Fibroblast of villous mesenchyme (primary cell): ENCODE measurements around the gene ITPKA. TPM values are rescaled to one million over a fixed set of nuclear protein-coding genes. Genes with fewer than 3 reads are reported as not detected.

Experiments used
- DNase-seq: peaks from one replicate; pipeline ENCODE4 v3.0.0-alpha.2; 2010; ENCODE audit warnings: low read depth
- H3K4me3 ChIP-seq: 2 replicates; pipeline ENCODE4 v1.5.1; 2011; ENCODE audit warnings: low read depth, mild to moderate bottlenecking, low read length
- total RNA-seq: library from RNA; depleted of rRNA; stranded (reverse); fragments of >200 nt; gene quantifications from 2 replicates; pipeline ENCODE4 v1.2.3, GENCODE V29; 2012
- TF ChIP-seq, protein P1 (sequence below): IDR thresholded peaks from 2 replicates; pipeline ENCODE4 v1.5.1; 2012; ENCODE audit warnings: low read depth, mild to moderate bottlenecking, low read length; ENCODE audit not compliant: insufficient read depth

ITPKA gene
- total RNA-seq, 1 donor, result 0.86 TPM

DNA sequence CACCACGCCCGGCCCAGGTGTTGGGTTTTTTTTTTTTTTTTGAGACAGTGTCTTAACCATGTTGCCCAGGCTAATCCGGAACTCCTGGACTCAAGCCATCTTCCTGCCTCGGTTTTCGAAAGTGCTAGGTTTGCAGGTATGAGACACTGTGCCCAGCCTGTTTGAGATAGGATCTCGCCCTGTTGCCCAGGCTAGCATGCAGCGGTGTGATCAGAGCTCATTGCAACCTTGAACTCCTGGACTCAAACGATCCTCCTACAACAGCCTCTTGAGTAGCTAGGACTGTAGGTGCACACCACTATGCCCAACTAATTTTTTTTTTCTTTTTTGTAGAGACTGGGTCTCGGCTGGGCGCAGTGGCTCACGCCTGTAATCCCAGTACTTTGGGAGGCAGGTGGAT is 20.3 kb upstream of the ITPKA start:
- H3K4me3 ChIP-seq, result no peak overlapping the region
- no peak for DNase-seq
- TF ChIP-seq, protein P1, sequence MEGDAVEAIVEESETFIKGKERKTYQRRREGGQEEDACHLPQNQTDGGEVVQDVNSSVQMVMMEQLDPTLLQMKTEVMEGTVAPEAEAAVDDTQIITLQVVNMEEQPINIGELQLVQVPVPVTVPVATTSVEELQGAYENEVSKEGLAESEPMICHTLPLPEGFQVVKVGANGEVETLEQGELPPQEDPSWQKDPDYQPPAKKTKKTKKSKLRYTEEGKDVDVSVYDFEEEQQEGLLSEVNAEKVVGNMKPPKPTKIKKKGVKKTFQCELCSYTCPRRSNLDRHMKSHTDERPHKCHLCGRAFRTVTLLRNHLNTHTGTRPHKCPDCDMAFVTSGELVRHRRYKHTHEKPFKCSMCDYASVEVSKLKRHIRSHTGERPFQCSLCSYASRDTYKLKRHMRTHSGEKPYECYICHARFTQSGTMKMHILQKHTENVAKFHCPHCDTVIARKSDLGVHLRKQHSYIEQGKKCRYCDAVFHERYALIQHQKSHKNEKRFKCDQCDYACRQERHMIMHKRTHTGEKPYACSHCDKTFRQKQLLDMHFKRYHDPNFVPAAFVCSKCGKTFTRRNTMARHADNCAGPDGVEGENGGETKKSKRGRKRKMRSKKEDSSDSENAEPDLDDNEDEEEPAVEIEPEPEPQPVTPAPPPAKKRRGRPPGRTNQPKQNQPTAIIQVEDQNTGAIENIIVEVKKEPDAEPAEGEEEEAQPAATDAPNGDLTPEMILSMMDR, result no peak

DNA sequence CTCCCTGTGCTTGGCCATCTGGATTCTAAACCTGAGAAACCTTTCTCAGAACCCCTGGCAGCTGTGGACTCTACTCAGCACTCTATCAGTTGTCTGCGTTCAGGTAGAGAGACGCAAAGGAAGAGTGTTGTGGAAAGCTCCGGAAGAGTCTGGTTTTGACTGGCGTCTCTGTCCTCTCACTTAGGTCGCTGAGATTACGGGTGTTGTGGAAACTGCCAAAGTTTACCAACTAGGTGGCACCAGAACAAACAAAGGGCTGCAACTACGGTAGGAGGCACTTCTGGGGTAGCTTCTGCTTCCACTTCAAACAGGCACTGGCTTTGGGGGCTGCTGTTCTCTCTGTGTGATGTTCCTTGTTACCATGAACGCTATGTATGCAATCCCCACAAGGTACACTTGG is 19.2 kb upstream of the ITPKA start:
- DNase-seq, result no peak
- TF ChIP-seq, protein P1, result no peak
- H3K4me3 ChIP-seq, result no peak overlapping the region

DNA sequence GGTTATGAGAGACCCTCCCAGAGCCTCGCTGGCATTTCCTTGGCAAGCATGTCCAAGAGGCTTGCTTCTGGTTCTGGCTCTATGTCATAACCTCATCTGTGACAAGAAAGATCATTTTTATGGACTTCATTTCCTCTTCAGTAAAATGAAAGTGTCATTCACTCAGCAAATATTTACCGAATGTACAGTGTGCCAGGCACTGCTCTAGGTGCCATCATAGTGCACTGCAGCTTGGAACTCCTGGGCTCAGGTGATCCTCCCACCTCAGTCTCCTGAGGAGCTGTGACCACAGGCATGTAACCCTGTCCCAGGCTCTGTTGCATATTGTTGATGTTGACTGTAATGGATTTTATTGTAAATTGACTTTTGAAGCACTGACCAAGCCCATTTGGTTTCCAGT is 18.7 kb upstream of the ITPKA start:
- TF ChIP-seq, protein P1, result no peak
- no peak overlapping the region for H3K4me3 ChIP-seq
- no peak for DNase-seq

DNA sequence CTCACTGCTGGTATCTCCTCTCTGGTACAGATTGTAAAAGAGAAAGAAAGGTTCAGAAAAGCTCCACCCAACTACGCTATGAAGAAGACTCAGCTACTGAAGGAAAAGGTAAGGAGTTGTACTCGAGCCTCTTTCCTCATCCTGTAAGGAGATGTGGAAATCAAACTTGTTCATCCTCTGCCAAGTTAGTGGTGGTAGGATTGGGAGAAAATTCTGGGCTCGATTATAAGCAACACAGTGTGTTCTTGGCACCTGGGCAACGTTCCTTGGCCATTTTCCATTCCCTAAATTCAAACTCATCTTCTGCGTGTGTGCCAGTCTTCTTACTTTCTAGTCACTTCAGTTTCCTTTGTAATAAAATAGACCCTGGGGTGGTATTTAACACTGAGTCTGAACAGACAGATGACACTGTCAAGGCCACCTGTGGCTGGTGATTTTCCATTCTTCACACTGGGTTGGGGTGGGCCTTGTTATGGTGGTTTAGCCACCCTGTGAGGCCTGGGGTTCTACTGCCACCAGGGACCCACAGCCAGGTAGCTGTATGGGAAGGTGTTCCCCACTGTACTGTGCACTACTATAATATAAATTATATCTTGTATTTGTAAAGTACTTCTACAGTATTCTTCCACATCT is 17.1 kb upstream of the ITPKA start:
- TF ChIP-seq, protein P1, result no peak
- no peak overlapping the region for H3K4me3 ChIP-seq
- DNase-seq, result no peak

DNA sequence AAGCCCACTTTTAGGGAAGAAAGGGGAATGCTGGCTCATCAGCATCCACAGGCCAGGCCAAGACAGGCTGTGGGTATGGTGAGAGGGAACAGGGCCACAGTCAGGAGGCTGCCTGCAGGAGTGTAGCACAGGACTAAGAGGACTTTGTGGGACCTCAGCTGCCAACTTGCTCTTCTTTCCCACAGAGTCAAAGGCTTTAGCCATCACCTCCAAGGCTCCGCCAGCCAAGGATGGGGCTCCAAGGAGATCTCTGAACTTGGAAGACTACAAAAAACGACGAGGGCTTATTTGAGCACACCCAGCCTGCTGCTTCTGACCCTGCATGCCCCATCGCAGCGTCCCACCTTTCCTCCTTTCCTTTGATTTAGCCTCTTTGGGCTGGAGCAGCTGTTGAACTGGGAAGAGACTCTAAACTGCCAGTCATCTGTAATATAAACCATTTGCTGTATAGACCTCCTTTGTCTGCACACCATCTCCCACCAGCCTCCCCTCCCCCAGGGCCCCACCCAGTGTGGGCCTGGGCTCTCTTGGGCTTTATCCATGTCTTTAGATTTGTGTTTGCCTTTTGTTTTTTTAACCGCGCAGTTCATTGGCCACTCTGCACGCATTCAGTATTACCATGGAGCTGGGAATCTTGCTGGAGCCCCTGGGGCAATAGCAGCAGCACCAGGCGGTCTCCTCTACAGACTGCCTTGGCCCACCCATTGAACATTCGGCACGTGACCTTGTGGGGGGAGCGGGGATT is 13.1 kb upstream of the ITPKA start:
- no peak for DNase-seq

DNA sequence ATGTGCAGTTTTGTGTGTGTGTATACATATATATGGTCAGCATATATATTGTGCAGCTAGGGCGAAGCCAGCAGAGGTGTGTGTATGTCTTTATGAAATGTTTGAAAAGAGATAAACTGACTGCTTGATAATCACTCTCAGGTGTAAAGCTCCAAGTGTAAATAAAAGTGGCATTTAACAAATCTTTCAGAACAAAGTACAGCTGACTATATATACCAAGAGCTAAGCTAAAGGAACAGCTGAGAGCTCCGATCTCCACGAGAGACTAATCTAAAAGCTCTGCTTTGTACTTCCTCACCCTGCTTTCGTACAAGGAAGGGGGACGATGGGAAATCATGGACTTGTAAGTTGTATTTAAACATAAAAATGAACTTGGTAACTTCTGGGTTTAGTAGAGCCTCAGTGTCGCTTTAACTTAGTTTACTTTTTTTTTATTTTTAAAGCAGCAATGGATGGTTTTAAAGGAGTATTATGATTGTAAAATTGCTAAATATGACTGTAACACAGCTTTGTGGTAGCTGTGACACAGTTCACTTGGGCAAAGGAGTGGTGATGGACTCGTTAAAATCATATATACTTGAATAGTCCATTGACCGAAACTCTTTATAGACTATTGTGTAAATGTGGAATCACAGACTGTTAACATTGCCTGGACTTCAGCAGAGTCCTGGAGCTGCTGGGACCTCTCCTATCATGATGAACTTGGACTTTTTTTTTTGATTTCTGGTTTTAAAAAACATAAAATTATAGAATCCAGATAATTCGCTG is 11.4 kb upstream of the ITPKA start:
- TF ChIP-seq, protein P1, result no peak
- H3K4me3 ChIP-seq, result no peak overlapping the region
- no peak for DNase-seq

More for the DNA sequence above, 13.1 kb upstream of the ITPKA start:
- no peak overlapping the region for H3K4me3 ChIP-seq
- TF ChIP-seq, protein P1, result no peak
